Measurements from ENCODE around the gene PCDHA9.
"Not testable (repeated sequence)": the region's sequence is repeated elsewhere in the genome, so short reads cannot be mapped to it uniquely, and the experiment has no call there.

Gene PCDHA9

GRCh38 chr5:140848139-140849102 lies at the start of gene PCDHA9:
Gene PCDHA9 (plus strand): TSS chr5:140848382. CDS start chr5:140848496, 114 bp downstream.
- not testable (repeated sequence) for DNase-seq (ENCODE audit: low read depth)

- DNase-seq (ENCODE audit: low read depth) = no peak
These were observed 47.2 kb upstream of the PCDHA9 start, which contains the start of gene PCDHA3 for GRCh38 chr5:140800816-140801493. Gene PCDHA3 (plus strand): TSS chr5:140801057.

- no peak for DNase-seq (ENCODE audit: low read depth)
These were observed 46.7 kb upstream of the PCDHA9 start for GRCh38 chr5:140801494-140801841.

GRCh38 chr5:140802381-140802780 lies 45.8 kb upstream of the PCDHA9 start:
- not testable (repeated sequence) for DNase-seq (ENCODE audit: low read depth)

- DNase-seq (ENCODE audit: low read depth) = no peak
These were observed 45.4 kb upstream of the PCDHA9 start for GRCh38 chr5:140802781-140803271.

GRCh38 chr5:140806834-140807775 lies 41.1 kb upstream of the PCDHA9 start, which contains the start of gene PCDHA4:
Gene PCDHA4 (plus strand): TSS chr5:140807068.
- no peak for DNase-seq (ENCODE audit: low read depth)

GRCh38 chr5:140808241-140808888 lies 39.8 kb upstream of the PCDHA9 start:
- not testable (repeated sequence) for DNase-seq (ENCODE audit: low read depth)

- DNase-seq (ENCODE audit: low read depth) = no peak
These were observed 39.3 kb upstream of the PCDHA9 start for GRCh38 chr5:140808889-140809291.

GRCh38 chr5:140821375-140822280 lies 26.6 kb upstream of the PCDHA9 start, which contains the start of gene PCDHA5:
Gene PCDHA5 (plus strand): TSS chr5:140821613.
- no peak for DNase-seq (ENCODE audit: low read depth)

GRCh38 chr5:140822281-140822629 lies 25.9 kb upstream of the PCDHA9 start:
- no peak for DNase-seq (ENCODE audit: low read depth)

GRCh38 chr5:140822969-140823368 lies 25.2 kb upstream of the PCDHA9 start:
- not testable (repeated sequence) for DNase-seq (ENCODE audit: low read depth)

- DNase-seq (ENCODE audit: low read depth) = no peak
These were observed 24.7 kb upstream of the PCDHA9 start for GRCh38 chr5:140823475-140823874.

- DNase-seq (ENCODE audit: low read depth) = no peak
These were observed 20.3 kb upstream of the PCDHA9 start, which contains the start of gene PCDHA6 for GRCh38 chr5:140827704-140828361. Gene PCDHA6 (plus strand): TSS chr5:140827960. CDS start chr5:140828092, 132 bp downstream.

- no peak for DNase-seq (ENCODE audit: low read depth)
These were observed 19.8 kb upstream of the PCDHA9 start for GRCh38 chr5:140828362-140828737.

- not testable (repeated sequence) for DNase-seq (ENCODE audit: low read depth)
These were observed 18.4 kb upstream of the PCDHA9 start for GRCh38 chr5:140829511-140830501.

- DNase-seq (ENCODE audit: low read depth) = no peak
These were observed 14.2 kb upstream of the PCDHA9 start, which contains the start of gene PCDHA7 for GRCh38 chr5:140833993-140834392. Gene PCDHA7 (plus strand): TSS chr5:140834269. CDS start chr5:140834384, 115 bp downstream.

GRCh38 chr5:140834439-140835008 lies 13.7 kb upstream of the PCDHA9 start:
- not testable (repeated sequence) for DNase-seq (ENCODE audit: low read depth)

Measured in activated T-helper 9 cell treated with anti-CD3 and anti-CD28 coated beads, Interleukin-2, amount 50 U/mL, for 16 hours (primary cell).